Left ventricle myocardium inferior (tissue), 1 donor: Measurements from ENCODE around the gene GUCA1A. TPM values are rescaled to one million over a fixed set of nuclear protein-coding genes. Genes with fewer than 3 reads are reported as not detected.

Source experiments
- DNase-seq: peaks from one replicate; pipeline ENCODE4 v3.0.0-alpha.2; 2020
- H3K27ac ChIP-seq: fragments of 200-600 bp; replicated peaks from 2 replicates; pipeline ENCODE4 v1.8.0; 2021
- H3K27me3 ChIP-seq: fragments of 200-600 bp; 2 replicates; pipeline ENCODE4 v1.8.0; 2021; ENCODE audit warnings: low read depth
- H3K36me3 ChIP-seq: fragments of 200-600 bp; 2 replicates; pipeline ENCODE4 v1.8.0; 2021
- H3K4me1 ChIP-seq: fragments of 200-600 bp; 2 replicates; pipeline ENCODE4 v1.8.0; 2021
- H3K4me3 ChIP-seq: fragments of 200-600 bp; 2 replicates; pipeline ENCODE4 v1.8.0; 2021; ENCODE audit warnings: mild to moderate bottlenecking, moderate library complexity
- H3K9me3 ChIP-seq: fragments of 200-600 bp; replicated peaks from 2 replicates; pipeline ENCODE4 v1.8.0; 2021
- CTCF ChIP-seq: fragments of 200-600 bp; IDR thresholded peaks from 2 replicates; pipeline ENCODE4 v1.8.0; 2021; ENCODE audit warnings: antibody characterized with exemption, mild to moderate bottlenecking, borderline replicate concordance
- intact Hi-C: fragments of 100-400 bp; cut with micrococcal nuclease; formaldehyde crosslinking; loops from one replicate; pipeline ENCODE4 v1.11.0; 2022
- total RNA-seq: library from RNA; stranded (reverse); fragmentation: NEBNext Ultra II Directional; extraction: Animal tissue kit (Norgen Biotek cat#: 25700); gene quantifications from one replicate; pipeline ENCODE4 v1.2.1, GENCODE V29; 2021
- donor health status: DM: no; HTN: yes; CAD: no; lungs with severe emphysema.

GUCA1A gene
- total RNA-seq, 1 donor from 2014 or later = not detected

- Histone ChIP-seq H3K4me1 (no peaks in the 10 kb centered on the region), H3K4me3 (no peak overlapping the region), H3K36me3 (no peaks in the 10 kb centered on the region), H3K27ac (no peak overlapping the region), H3K27me3 (peaks cover 23% of the 10 kb centered on the region), H3K9me3 (no peaks in the 10 kb centered on the region)
- intact Hi-C loops = no loop called here
- no peak for TF ChIP-seq CTCF
- no peak for DNase-seq
Measured at GRCh38 chr6:42179261-42179944, 6.2 kb downstream of the GUCA1A start.

- Histone ChIP-seq H3K27ac (no peak overlapping the region), H3K9me3 (no peaks in the 10 kb centered on the region), H3K4me3 (no peak overlapping the region), H3K36me3 (no peaks in the 10 kb centered on the region), H3K27me3 (peaks cover 23% of the 10 kb centered on the region), H3K4me1 (no peaks in the 10 kb centered on the region)
- DNase-seq = no peak
- TF ChIP-seq CTCF = no peak
- intact Hi-C loops = no loop called here
Measured at GRCh38 chr6:42179945-42180313, 6.8 kb downstream of the GUCA1A start.

- TF ChIP-seq CTCF = no peak
- Histone ChIP-seq H3K9me3 (no peaks in the 10 kb centered on the region), H3K4me3 (no peak overlapping the region), H3K27me3 (peaks cover 23% of the 10 kb centered on the region), H3K36me3 (no peaks in the 10 kb centered on the region), H3K4me1 (no peaks in the 10 kb centered on the region), H3K27ac (no peak overlapping the region)
- no peak for DNase-seq
- intact Hi-C loops = no loop called here
Measured at GRCh38 chr6:42182101-42182500, 8.9 kb downstream of the GUCA1A start.

- no peak for DNase-seq
- peaks cover 3% of the 10 kb centered on the region for H3K27me3 ChIP-seq
- no peaks in the 10 kb centered on the region for H3K9me3 ChIP-seq
- intact Hi-C loops = no loop called here
- H3K4me3 ChIP-seq = no peak overlapping the region
- no peak for TF ChIP-seq CTCF
- H3K36me3 ChIP-seq = peaks cover 3% of the 10 kb centered on the region
- no peaks in the 10 kb centered on the region for H3K4me1 ChIP-seq
- no peak overlapping the region for H3K27ac ChIP-seq
Measured at GRCh38 chr6:42184475-42184874, 11.3 kb downstream of the GUCA1A start.

- TF ChIP-seq CTCF = no peak
- peaks cover 2% of the 10 kb centered on the region for H3K4me1 ChIP-seq
- H3K36me3 ChIP-seq = peaks cover 3% of the 10 kb centered on the region
- intact Hi-C loops = no loop called here
- no peak overlapping the region for H3K27ac ChIP-seq
- H3K27me3 ChIP-seq = no peaks in the 10 kb centered on the region
- DNase-seq = no peak
- no peaks in the 10 kb centered on the region for H3K9me3 ChIP-seq
- no peak overlapping the region for H3K4me3 ChIP-seq
Measured at GRCh38 chr6:42185597-42185996, 12.4 kb downstream of the GUCA1A start.
